ENCODE results near the gene MRPL55. TPM values are rescaled to one million over a fixed set of nuclear protein-coding genes. Genes with fewer than 3 reads are reported as not detected.

The MRPL55 gene
- total RNA-seq, 1 experiment from 2014 or later: 85.4 TPM

DNA sequence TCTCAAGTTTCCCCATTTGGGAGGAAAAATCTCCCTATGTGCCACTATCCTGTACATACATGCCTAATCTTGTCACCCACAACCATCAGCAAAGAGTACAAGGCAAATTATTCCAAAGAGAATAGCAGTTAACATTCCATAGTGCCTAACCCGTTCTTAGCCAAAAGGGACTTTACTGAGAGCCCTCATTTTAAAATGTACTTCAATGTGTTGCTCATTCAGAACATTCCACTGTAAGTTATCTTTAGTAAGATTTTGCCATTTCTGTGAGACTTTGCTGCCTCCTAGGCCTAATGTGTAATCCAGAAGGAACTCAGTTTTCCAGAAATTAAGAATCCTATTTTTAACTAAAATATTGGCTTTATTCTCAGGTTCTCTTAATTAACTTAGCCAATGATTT is 11.3 kb upstream of the MRPL55 start:
- intact Hi-C loops (cut with micrococcal nuclease): no loop called here
- no TSS peak for BruUV-seq (replicated peaks)
- DNase-seq (ENCODE audit: unreplicated experiment): no peak
- CTCF ChIA-PET: interaction anchor here (0.6 to 6.2 kb wide), 7 partner anchors 11 to 332 kb away, joined by 3 to 62 read pairs (median 4); partner anchors contain the start of genes IBA57 and TRIM11
- TF ChIP-seq, protein P1, sequence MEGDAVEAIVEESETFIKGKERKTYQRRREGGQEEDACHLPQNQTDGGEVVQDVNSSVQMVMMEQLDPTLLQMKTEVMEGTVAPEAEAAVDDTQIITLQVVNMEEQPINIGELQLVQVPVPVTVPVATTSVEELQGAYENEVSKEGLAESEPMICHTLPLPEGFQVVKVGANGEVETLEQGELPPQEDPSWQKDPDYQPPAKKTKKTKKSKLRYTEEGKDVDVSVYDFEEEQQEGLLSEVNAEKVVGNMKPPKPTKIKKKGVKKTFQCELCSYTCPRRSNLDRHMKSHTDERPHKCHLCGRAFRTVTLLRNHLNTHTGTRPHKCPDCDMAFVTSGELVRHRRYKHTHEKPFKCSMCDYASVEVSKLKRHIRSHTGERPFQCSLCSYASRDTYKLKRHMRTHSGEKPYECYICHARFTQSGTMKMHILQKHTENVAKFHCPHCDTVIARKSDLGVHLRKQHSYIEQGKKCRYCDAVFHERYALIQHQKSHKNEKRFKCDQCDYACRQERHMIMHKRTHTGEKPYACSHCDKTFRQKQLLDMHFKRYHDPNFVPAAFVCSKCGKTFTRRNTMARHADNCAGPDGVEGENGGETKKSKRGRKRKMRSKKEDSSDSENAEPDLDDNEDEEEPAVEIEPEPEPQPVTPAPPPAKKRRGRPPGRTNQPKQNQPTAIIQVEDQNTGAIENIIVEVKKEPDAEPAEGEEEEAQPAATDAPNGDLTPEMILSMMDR (IDR thresholded peaks at IDR 0.05; ENCODE audit: unreplicated experiment): no peak
- no peaks in the 10 kb centered on the region for H3K4me1 Mint-ChIP-seq (ENCODE audit: insufficient read depth, unreplicated experiment)
- no peak overlapping the region for H3K27ac Mint-ChIP-seq (ENCODE audit: low read depth, unreplicated experiment)
- H3K9me3 Mint-ChIP-seq (ENCODE audit: unreplicated experiment): peaks cover 8% of the 10 kb centered on the region
- POLR2A ChIA-PET: interaction anchor here (0.6 to 6.9 kb wide), 9 partner anchors 10 to 456 kb away, joined by 3 to 84 read pairs (median 7); partner anchors contain the start of genes IBA57 and MRPL55
- H3K27me3 Mint-ChIP-seq (ENCODE audit: insufficient read depth, unreplicated experiment): no peaks in the 10 kb centered on the region
- no peak overlapping the region for H3K4me3 Mint-ChIP-seq (ENCODE audit: unreplicated experiment)
- no peaks in the 10 kb centered on the region for H3K36me3 Mint-ChIP-seq (ENCODE audit: insufficient read depth, unreplicated experiment)

- H3K27me3 Mint-ChIP-seq (ENCODE audit: insufficient read depth, unreplicated experiment): no peaks in the 10 kb centered on the region
- H3K9me3 Mint-ChIP-seq (ENCODE audit: unreplicated experiment): peaks cover 8% of the 10 kb centered on the region
- no peaks in the 10 kb centered on the region for H3K36me3 Mint-ChIP-seq (ENCODE audit: insufficient read depth, unreplicated experiment)
- POLR2A ChIA-PET: interaction anchor here (0.9 to 6.9 kb wide), 6 partner anchors 8 to 119 kb away, joined by 3 to 84 read pairs (median 6); partner anchors contain the start of gene MRPL55
- no peak overlapping the region for H3K27ac Mint-ChIP-seq (ENCODE audit: low read depth, unreplicated experiment)
- TF ChIP-seq, protein P1 (IDR thresholded peaks at IDR 0.05; ENCODE audit: unreplicated experiment): no peak
- DNase-seq (ENCODE audit: unreplicated experiment): no peak
- no peaks in the 10 kb centered on the region for H3K4me1 Mint-ChIP-seq (ENCODE audit: insufficient read depth, unreplicated experiment)
- BruUV-seq (replicated peaks): no TSS peak
- CTCF ChIA-PET: interaction anchor here (1.1 to 6.2 kb wide), 3 partner anchors 13 to 119 kb away, joined by 7 to 62 read pairs (median 15); partner anchors contain the start of gene IBA57
- no peak overlapping the region for H3K4me3 Mint-ChIP-seq (ENCODE audit: unreplicated experiment)
- intact Hi-C loops (cut with micrococcal nuclease): no loop called here
Measured at GRCh38 chr1:228118040-228118439, 8.9 kb upstream of the MRPL55 start.

GRCh38 chr1:228117335-228117734 is 8.2 kb upstream of the MRPL55 start:
- TF ChIP-seq, protein P1 (IDR thresholded peaks at IDR 0.05; ENCODE audit: unreplicated experiment): no peak
- no TSS peak for BruUV-seq (replicated peaks)
- intact Hi-C loops (cut with micrococcal nuclease): no loop called here
- no peaks in the 10 kb centered on the region for H3K27me3 Mint-ChIP-seq (ENCODE audit: insufficient read depth, unreplicated experiment)
- H3K27ac Mint-ChIP-seq (ENCODE audit: low read depth, unreplicated experiment): no peak overlapping the region
- POLR2A ChIA-PET: no interaction called here
- H3K4me3 Mint-ChIP-seq (ENCODE audit: unreplicated experiment): no peak overlapping the region
- H3K9me3 Mint-ChIP-seq (ENCODE audit: unreplicated experiment): peaks cover 8% of the 10 kb centered on the region
- CTCF ChIA-PET: no interaction called here
- no peaks in the 10 kb centered on the region for H3K4me1 Mint-ChIP-seq (ENCODE audit: insufficient read depth, unreplicated experiment)
- no peaks in the 10 kb centered on the region for H3K36me3 Mint-ChIP-seq (ENCODE audit: insufficient read depth, unreplicated experiment)
- no peak for DNase-seq (ENCODE audit: unreplicated experiment)

- Mint-ChIP-seq H3K4me3 (ENCODE audit: unreplicated experiment) (no peak overlapping the region), H3K27ac (ENCODE audit: low read depth, unreplicated experiment) (no peak overlapping the region), H3K27me3 (ENCODE audit: insufficient read depth, unreplicated experiment) (no peaks in the 10 kb centered on the region), H3K4me1 (ENCODE audit: insufficient read depth, unreplicated experiment) (peaks cover 5% of the 10 kb centered on the region), H3K9me3 (ENCODE audit: unreplicated experiment) (peaks cover 8% of the 10 kb centered on the region), H3K36me3 (ENCODE audit: insufficient read depth, unreplicated experiment) (no peaks in the 10 kb centered on the region)
- intact Hi-C loops (cut with micrococcal nuclease): no loop called here
- no TSS peak for BruUV-seq (replicated peaks)
- TF ChIP-seq, protein P1 (IDR thresholded peaks at IDR 0.05; ENCODE audit: unreplicated experiment): no peak
- DNase-seq (ENCODE audit: unreplicated experiment): no peak
- ChIA-PET CTCF (interaction anchor here (0.9 to 3.9 kb wide), 3 partner anchors 10 to 116 kb away, joined by 4 to 10 read pairs (median 8); no protein-coding TSS in a partner anchor), POLR2A (interaction anchor here (1.3 to 1.5 kb wide), 2 partner anchors 16 to 31 kb away, joined by 4 to 6 read pairs; no protein-coding TSS in a partner anchor)
Measured at GRCh38 chr1:228114827-228115226, 5.7 kb upstream of the MRPL55 start.

Measured in MCF 10A (cell line).